IMR-90 (cell line): ENCODE data around the gene UGDH. TPM values are rescaled to one million over a fixed set of nuclear protein-coding genes. Genes with fewer than 3 reads are reported as not detected.

Experiments
- ATAC-seq: fragments of 200-7000 bp; cut with Tn5 transposase; 2 replicates; pipeline ENCODE4 v1.9.1; 2020; ENCODE audit warnings: low read depth, mild to moderate bottlenecking, moderate library complexity
- BruUV-seq: library from RNA; stranded (reverse); fragments of 400-500 nt; replicated peaks from 2 replicates; lab custom pipeline; 2021; lab: Mats Ljungman, UMichigan
- CTCF ChIA-PET: fragments of 300-600 bp; formaldehyde crosslinking; extraction: SDS; loops from one replicate; lab custom pipeline; 2021; ENCODE audit warnings: antibody characterized with exemption; lab: Yijun Ruan, JAX
- POLR2A ChIA-PET: fragments of 300-600 bp; sonication (Branson Sonifier 250); formaldehyde crosslinking; loops from one replicate; lab custom pipeline; 2022; ENCODE audit warnings: antibody characterized with exemption; ENCODE audit not compliant: unreplicated experiment; lab: Charles Lee
- DNase-seq: peaks from one replicate; pipeline ENCODE4 v3.0.0; 2013
- H2AFZ ChIP-seq: replicated peaks from 2 replicates; pipeline ENCODE3; 2013; ENCODE audit warnings: low read length, mild to moderate bottlenecking; ENCODE audit not compliant: poor library complexity
- H2AK5ac ChIP-seq: 2 replicates; pipeline ENCODE4 v1.6.1; 2013; ENCODE audit warnings: low read depth, low read length, inconsistent platforms
- H2AK9ac ChIP-seq: replicated peaks from 2 replicates; pipeline ENCODE3; 2013; ENCODE audit warnings: mild to moderate bottlenecking, low read depth, low read length, moderate library complexity; ENCODE audit not compliant: poor library complexity
- H2BK120ac ChIP-seq: 2 replicates; pipeline ENCODE4 v1.6.1; 2013; ENCODE audit warnings: low read depth, low read length, inconsistent platforms
- H2BK15ac ChIP-seq: 3 replicates; pipeline ENCODE4 v1.6.1; 2013; ENCODE audit warnings: low read depth, low read length, inconsistent platforms
- H2BK20ac ChIP-seq: 2 replicates; pipeline ENCODE4 v1.6.1; 2013; ENCODE audit warnings: low read depth, mild to moderate bottlenecking, inconsistent platforms, low read length, moderate library complexity
- H2BK5ac ChIP-seq: 2 replicates; pipeline ENCODE4 v1.6.1; 2013; ENCODE audit warnings: mild to moderate bottlenecking, low read depth, low read length, inconsistent platforms; ENCODE audit not compliant: poor library complexity, severe bottlenecking
- H3K14ac ChIP-seq: replicated peaks from 2 replicates; pipeline ENCODE4 v1.6.1; 2013; ENCODE audit warnings: low read depth, low read length, inconsistent platforms
- H3K18ac ChIP-seq: 2 replicates; pipeline ENCODE4 v1.6.1; 2013; ENCODE audit warnings: low read depth, low read length, control low read depth
- H3K23ac ChIP-seq: 2 replicates; pipeline ENCODE4 v1.6.1; 2013; ENCODE audit warnings: low read depth, low read length, inconsistent platforms
- H3K27ac ChIP-seq: 2 replicates; pipeline ENCODE4 v1.5.1; 2013; ENCODE audit warnings: mild to moderate bottlenecking, control low read depth, low read length; ENCODE audit not compliant: insufficient read depth
- H3K27me3 ChIP-seq: 2 replicates; pipeline ENCODE4 v1.6.1; 2013; ENCODE audit warnings: low read length; ENCODE audit not compliant: control insufficient read depth, insufficient read depth
- H3K36me3 ChIP-seq: 2 replicates; pipeline ENCODE4 v1.6.1; 2013; ENCODE audit warnings: low read length, mixed read lengths; ENCODE audit not compliant: control insufficient read depth, insufficient read depth
- H3K4ac ChIP-seq: 2 replicates; pipeline ENCODE4 v1.6.1; 2013; ENCODE audit warnings: low read depth, low read length, inconsistent platforms
- H3K4me1 ChIP-seq: 2 replicates; pipeline ENCODE4 v1.6.1; 2013; ENCODE audit warnings: low read length, mixed read lengths; ENCODE audit not compliant: control insufficient read depth, insufficient read depth
- H3K4me2 ChIP-seq: 2 replicates; pipeline ENCODE4 v1.6.1; 2013; ENCODE audit warnings: low read depth, mild to moderate bottlenecking, control low read depth, low read length, moderate library complexity
- H3K4me3 ChIP-seq: 2 replicates; pipeline ENCODE4 v1.5.1; 2013; ENCODE audit warnings: low read depth, mild to moderate bottlenecking, control low read depth, low read length, moderate library complexity; ENCODE audit not compliant: insufficient read depth
- H3K56ac ChIP-seq: 2 replicates; pipeline ENCODE4 v1.6.1; 2013; ENCODE audit warnings: low read length, inconsistent platforms; ENCODE audit not compliant: insufficient read depth; ENCODE audit errors: extremely low read depth
- H3K79me1 ChIP-seq, 2 experiments: 2 replicates each; pipeline ENCODE4 v1.6.1; 2013; ENCODE audit warnings: low read length in 2 of 2, inconsistent platforms in 1 of 2, low read depth in 1 of 2
- H3K9ac ChIP-seq: 2 replicates; pipeline ENCODE4 v1.6.1; 2013; ENCODE audit warnings: low read depth, low read length, control low read depth
- H3K9me1 ChIP-seq: 2 replicates; pipeline ENCODE4 v1.6.1; 2013; ENCODE audit warnings: low read length, inconsistent platforms; ENCODE audit not compliant: insufficient read depth
- H3K9me3 ChIP-seq: 2 replicates; pipeline ENCODE4 v1.6.1; 2013; ENCODE audit warnings: low read length; ENCODE audit not compliant: control insufficient read depth, insufficient read depth
- H4K20me1 ChIP-seq: 2 replicates; pipeline ENCODE4 v1.6.1; 2013; ENCODE audit warnings: low read length, inconsistent platforms; ENCODE audit not compliant: insufficient read depth
- H4K5ac ChIP-seq: 2 replicates; pipeline ENCODE4 v1.6.1; 2013; ENCODE audit warnings: mild to moderate bottlenecking, low read depth, low read length, control low read depth
- H4K8ac ChIP-seq, 2 experiments: 2 replicates each; pipeline ENCODE4 v1.6.1; 2013; ENCODE audit warnings: low read depth in 2 of 2, low read length in 2 of 2, control low read depth in 1 of 2, inconsistent platforms in 1 of 2
- H4K91ac ChIP-seq: 2 replicates; pipeline ENCODE4 v1.6.1; 2013; ENCODE audit warnings: low read depth, low read length, inconsistent platforms; ENCODE audit not compliant: insufficient read depth
- BHLHE40 ChIP-seq: fragments of 150-350 bp; IDR thresholded peaks from 2 replicates; pipeline ENCODE4 v1.6.1; 2016; ENCODE audit warnings: mild to moderate bottlenecking, low read depth, low read length
- CEBPB ChIP-seq: IDR thresholded peaks from 2 replicates; pipeline ENCODE4 v1.6.1; 2012; ENCODE audit warnings: low read depth, low read length, improper control_type of control experiment
- CHD1 ChIP-seq: IDR thresholded peaks from 2 replicates; pipeline ENCODE4 v1.6.1; 2012; ENCODE audit warnings: low read depth, low read length, improper control_type of control experiment
- FOS ChIP-seq: fragments of 150-350 bp; IDR thresholded peaks from 2 replicates; pipeline ENCODE4 v1.6.1; 2016; ENCODE audit warnings: low read depth, low read length
- MAFK ChIP-seq: IDR thresholded peaks from 2 replicates; pipeline ENCODE4 v1.6.1; 2012; ENCODE audit warnings: low read depth, low read length, improper control_type of control experiment
- MAZ ChIP-seq: IDR thresholded peaks from 2 replicates; pipeline ENCODE4 v1.6.1; 2012; ENCODE audit warnings: low read depth, mild to moderate bottlenecking, low read length, improper control_type of control experiment, moderate library complexity, borderline replicate concordance
- MXI1 ChIP-seq: IDR thresholded peaks from 2 replicates; pipeline ENCODE4 v1.6.1; 2012; ENCODE audit warnings: low read depth, mild to moderate bottlenecking, low read length, moderate library complexity, borderline replicate concordance
- NFE2L2 ChIP-seq: fragments of 150-350 bp; IDR thresholded peaks from 2 replicates; pipeline ENCODE4 v1.6.1; 2016; ENCODE audit warnings: low read depth, mild to moderate bottlenecking, low read length
- POLR2A ChIP-seq: IDR thresholded peaks from 2 replicates; pipeline ENCODE4 v1.6.1; 2012; ENCODE audit warnings: mild to moderate bottlenecking, low read depth, low read length
- RAD21 ChIP-seq: IDR thresholded peaks from 2 replicates; pipeline ENCODE4 v1.6.1; 2012; ENCODE audit warnings: low read length, improper control_type of control experiment
- SMC3 ChIP-seq: fragments of 150-350 bp; IDR thresholded peaks from 2 replicates; pipeline ENCODE4 v1.6.1; 2016; ENCODE audit warnings: low read depth, mild to moderate bottlenecking, antibody characterized with exemption, low read length, moderate library complexity
- WGBS, 2 experiments: methylation state at CpG; one replicate each; pipeline versions ENCODE4 v1.1.5 to v1.1.7; 2013; ENCODE audit warnings: missing lambda C conversion rate in 2 of 2; ENCODE audit not compliant: insufficient read length in 1 of 2; ENCODE audit errors: extremely low coverage in 2 of 2; 5-methylcytosine and 5-hydroxymethylcytosine counted together
- dilution Hi-C: fragments of 300-500 bp; cut with HindIII; formaldehyde crosslinking; loops from one replicate; pipeline ENCODE4 v1.14.3; 2018; ENCODE audit warnings: low sequenced_read_pairs; ENCODE audit not compliant: unreplicated experiment
- in situ Hi-C: fragments of 300-500 bp; cut with MboI; formaldehyde crosslinking; loops from 3 replicates; pipeline ENCODE4 v1.14.3; 2019; ENCODE audit warnings: low sequenced_read_pairs, inconsistent platforms, mixed read lengths
- intact Hi-C: fragments of 100-400 bp; cut with micrococcal nuclease; formaldehyde crosslinking; loops from 2 replicates; pipeline ENCODE4 v1.10.0; 2022
- polyA plus RNA-seq, 3 experiments: library from polyadenylated mRNA; depleted of rRNA; stranded (reverse); fragments of >200 nt; gene quantifications; 2 replicates each; pipeline ENCODE4 v1.2.3, GENCODE V29; 2012; ENCODE audit warnings: low replicate concordance in 1 of 3
- total RNA-seq: library from RNA; depleted of rRNA; stranded (reverse); fragments of >200 nt; gene quantifications from 2 replicates; pipeline ENCODE4 v1.2.3, GENCODE V29; 2012
- TF ChIP-seq, protein P1 (sequence below): conservative IDR thresholded peaks from 2 replicates; pipeline ENCODE4 v1.5.1; 2012; ENCODE audit warnings: mild to moderate bottlenecking, low read depth, low read length, improper control_type of control experiment
- TF ChIP-seq, protein P2 (sequence below): fragments of 150-350 bp; IDR thresholded peaks from 2 replicates; pipeline ENCODE4 v1.6.1; 2016; ENCODE audit warnings: low read depth, mild to moderate bottlenecking, low read length, moderate library complexity, borderline replicate concordance
- TF ChIP-seq, protein P3 (sequence below): fragments of 150-350 bp; IDR thresholded peaks from 2 replicates; pipeline ENCODE4 v1.6.1; 2017; ENCODE audit warnings: mild to moderate bottlenecking, antibody characterized with exemption, low read length, low read depth

UGDH gene
- total and polyA plus RNA-seq, 2 of the 4 experiments (the other 2 are of a cell fraction) = 69.2 to 257 TPM

DNA sequence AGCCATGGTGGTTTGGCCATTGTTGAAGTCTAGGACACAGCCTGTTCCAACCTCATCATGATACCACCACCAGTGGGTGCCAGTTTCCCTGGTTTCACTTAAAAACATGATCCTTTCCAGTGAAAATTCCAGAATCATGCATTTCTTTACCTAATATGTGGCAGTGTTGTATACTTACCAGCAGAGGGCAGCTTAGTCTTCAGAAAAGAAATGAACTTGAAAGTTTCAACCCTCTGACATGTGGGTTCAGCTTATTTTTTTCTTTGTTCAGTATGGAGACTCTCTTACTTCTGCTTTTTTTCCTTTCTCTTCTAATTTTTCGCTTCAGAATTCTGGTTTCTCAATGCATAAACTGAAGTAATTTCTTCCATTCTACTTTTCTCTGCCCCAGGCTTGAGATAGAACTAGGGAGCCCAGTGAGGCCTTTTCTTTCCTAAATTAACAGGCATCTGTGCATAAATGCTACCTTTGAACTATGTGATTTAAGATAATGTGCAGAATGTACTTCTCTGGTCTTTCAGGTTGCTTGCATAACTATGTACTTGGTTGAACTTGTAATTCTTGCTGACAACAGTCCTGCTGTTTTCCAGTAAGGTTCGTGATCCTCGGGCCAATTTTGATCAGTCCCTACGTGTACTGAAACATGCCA, 57.7 kb downstream of the UGDH start:
- no peak overlapping the region for H3K18ac ChIP-seq
- peak overlapping the region; percentile 45; the same call in 1 of the 2 replicates for H3K4ac ChIP-seq
- ChIA-PET CTCF (interaction anchor here (0.5 to 1.5 kb wide), 15 partner anchors 9 to 1700 kb away, joined by 3 to 9 read pairs (median 4); partner anchors contain the start of genes LIAS, RPL9, SMIM14 and UGDH), POLR2A (interaction anchor here (0.5 to 0.9 kb wide), 2 partner anchors 12 to 101 kb away, joined by 3 to 4 read pairs; no protein-coding TSS in a partner anchor)
- H2AFZ ChIP-seq = no peak overlapping the region
- H3K4me1 ChIP-seq = no peaks in the 10 kb centered on the region
- no peaks in the 10 kb centered on the region for H3K27me3 ChIP-seq
- peak overlapping the region; percentile 26; the same call in 1 of the 2 replicates for H2AK5ac ChIP-seq
- dilution Hi-C loops = no loop called here
- H3K56ac ChIP-seq = no peak overlapping the region
- H3K14ac ChIP-seq = 0 out of 2 replicates have a peak overlapping the region, but pooled peaks have one; percentile 33
- peaks cover 4 to 9% of the 10 kb centered on the region in 2 experiments; a peak in 2 of 4 replicates for H3K79me1 ChIP-seq
- no peak overlapping the region for H3K4me2 ChIP-seq
- peak overlapping the region in 1 of 2 experiments; percentile 47; a peak in 1 of 4 replicates for H4K8ac ChIP-seq
- no peak overlapping the region for H2AK9ac ChIP-seq
- H3K36me3 ChIP-seq = peaks cover 2% of the 10 kb centered on the region
- H3K9ac ChIP-seq = no peak overlapping the region
- H2BK20ac ChIP-seq = 0 out of 2 replicates have a peak overlapping the region, but pooled peaks have one; percentile 29
- H4K5ac ChIP-seq = no peak overlapping the region
- no CpG with 5 or more reads among the region's 4 CpGs for WGBS, 2 experiments
- intact Hi-C loops = loop anchor here (1.0 to 2.0 kb wide), 6 partner anchors 57 to 507 kb away; partner anchors contain the start of genes SMIM14, UBE2K and UGDH
- H4K20me1 ChIP-seq = no peaks in the 10 kb centered on the region
- no peaks in the 10 kb centered on the region for H3K9me3 ChIP-seq
- no peak overlapping the region for H2BK15ac ChIP-seq
- ATAC-seq (peak; percentile 83), DNase-seq (peak; percentile 87)
- H3K27ac ChIP-seq = no peak overlapping the region
- H3K9me1 ChIP-seq = no peaks in the 10 kb centered on the region
- BruUV-seq = no TSS peak
- peak overlapping the region; percentile 10 for H2BK5ac ChIP-seq
- 0 out of 2 replicates have a peak overlapping the region, but pooled peaks have one; percentile 25 for H3K23ac ChIP-seq
- no peak overlapping the region for H4K91ac ChIP-seq
- in situ Hi-C loops = loop anchor here (10.0 kb wide), 1 partner anchor 505 kb away; the partner anchor contains the start of gene PDS5A
- H3K4me3 ChIP-seq = no peak overlapping the region
- no peak overlapping the region; the same call in 1 of the 2 replicates for H2BK120ac ChIP-seq
- TF ChIP-seq CHD1 = no peak
- 0 out of 2 replicates have a peak, but pooled peaks have one; percentile 23 for TF ChIP-seq MXI1
- TF ChIP-seq BHLHE40 = no peak
- no peak for TF ChIP-seq NFE2L2
- TF ChIP-seq CEBPB = no peak
- TF ChIP-seq POLR2A = no peak
- TF ChIP-seq MAFK = no peak
- no peak for TF ChIP-seq FOS
- peak; percentile 87 for TF ChIP-seq RAD21
- TF ChIP-seq, protein P1, sequence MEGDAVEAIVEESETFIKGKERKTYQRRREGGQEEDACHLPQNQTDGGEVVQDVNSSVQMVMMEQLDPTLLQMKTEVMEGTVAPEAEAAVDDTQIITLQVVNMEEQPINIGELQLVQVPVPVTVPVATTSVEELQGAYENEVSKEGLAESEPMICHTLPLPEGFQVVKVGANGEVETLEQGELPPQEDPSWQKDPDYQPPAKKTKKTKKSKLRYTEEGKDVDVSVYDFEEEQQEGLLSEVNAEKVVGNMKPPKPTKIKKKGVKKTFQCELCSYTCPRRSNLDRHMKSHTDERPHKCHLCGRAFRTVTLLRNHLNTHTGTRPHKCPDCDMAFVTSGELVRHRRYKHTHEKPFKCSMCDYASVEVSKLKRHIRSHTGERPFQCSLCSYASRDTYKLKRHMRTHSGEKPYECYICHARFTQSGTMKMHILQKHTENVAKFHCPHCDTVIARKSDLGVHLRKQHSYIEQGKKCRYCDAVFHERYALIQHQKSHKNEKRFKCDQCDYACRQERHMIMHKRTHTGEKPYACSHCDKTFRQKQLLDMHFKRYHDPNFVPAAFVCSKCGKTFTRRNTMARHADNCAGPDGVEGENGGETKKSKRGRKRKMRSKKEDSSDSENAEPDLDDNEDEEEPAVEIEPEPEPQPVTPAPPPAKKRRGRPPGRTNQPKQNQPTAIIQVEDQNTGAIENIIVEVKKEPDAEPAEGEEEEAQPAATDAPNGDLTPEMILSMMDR = peak; percentile 97
- TF ChIP-seq, protein P2, sequence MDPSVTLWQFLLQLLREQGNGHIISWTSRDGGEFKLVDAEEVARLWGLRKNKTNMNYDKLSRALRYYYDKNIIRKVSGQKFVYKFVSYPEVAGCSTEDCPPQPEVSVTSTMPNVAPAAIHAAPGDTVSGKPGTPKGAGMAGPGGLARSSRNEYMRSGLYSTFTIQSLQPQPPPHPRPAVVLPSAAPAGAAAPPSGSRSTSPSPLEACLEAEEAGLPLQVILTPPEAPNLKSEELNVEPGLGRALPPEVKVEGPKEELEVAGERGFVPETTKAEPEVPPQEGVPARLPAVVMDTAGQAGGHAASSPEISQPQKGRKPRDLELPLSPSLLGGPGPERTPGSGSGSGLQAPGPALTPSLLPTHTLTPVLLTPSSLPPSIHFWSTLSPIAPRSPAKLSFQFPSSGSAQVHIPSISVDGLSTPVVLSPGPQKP = no peak
- TF ChIP-seq MAZ = no peak
- TF ChIP-seq SMC3 = peak; percentile 90
- TF ChIP-seq, protein P3, sequence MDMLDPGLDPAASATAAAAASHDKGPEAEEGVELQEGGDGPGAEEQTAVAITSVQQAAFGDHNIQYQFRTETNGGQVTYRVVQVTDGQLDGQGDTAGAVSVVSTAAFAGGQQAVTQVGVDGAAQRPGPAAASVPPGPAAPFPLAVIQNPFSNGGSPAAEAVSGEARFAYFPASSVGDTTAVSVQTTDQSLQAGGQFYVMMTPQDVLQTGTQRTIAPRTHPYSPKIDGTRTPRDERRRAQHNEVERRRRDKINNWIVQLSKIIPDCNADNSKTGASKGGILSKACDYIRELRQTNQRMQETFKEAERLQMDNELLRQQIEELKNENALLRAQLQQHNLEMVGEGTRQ = no peak
